Stomach (tissue), 9 donors: ENCODE results near the gene AP2S1. TPM values are rescaled to one million over a fixed set of nuclear protein-coding genes. Genes with fewer than 3 reads are reported as not detected.
A peak's percentile ranks its signal among the peaks of the same experiment; 100 is the strongest.

Source experiments
- DNase-seq, 2 donors: peaks; one replicate each; pipeline versions ENCODE4 v3.0.0 to v3.0.0-alpha.2; 2013 to 2019
- H3K27ac ChIP-seq, 5 donors: fragments of 200-600 bp in 4 of 5; sonication (generic) in 4 of 5; one replicate each; pipeline ENCODE4 v1.5.1; 2013 to 2019; ENCODE audit warnings: mild to moderate bottlenecking in 1 of 5, moderate library complexity in 1 of 5
- H3K27me3 ChIP-seq, 3 donors: fragments of 200-600 bp; sonication (generic); one replicate each; pipeline ENCODE4 v1.5.1; 2017 to 2019; ENCODE audit warnings: mixed run types in 1 of 3
- H3K36me3 ChIP-seq, 4 donors: fragments of 200-600 bp; sonication (generic); 1 replicate in 3 of 4; 2 replicates in 1 of 4; pipeline ENCODE4 v1.5.1; 2016 to 2019
- H3K4me1 ChIP-seq, 4 donors: fragments of 200-600 bp; sonication (generic); one replicate each; pipeline ENCODE4 v1.5.1; 2016 to 2019
- H3K4me3 ChIP-seq, 4 donors: fragments of 200-600 bp; sonication (generic) in 3 of 4; one replicate each; pipeline ENCODE4 v1.5.1; 2016 to 2019; ENCODE audit warnings: mild to moderate bottlenecking in 1 of 4
- H3K9me3 ChIP-seq, 4 donors: fragments of 200-600 bp; sonication (generic); one replicate each; pipeline ENCODE4 v1.5.1; 2016 to 2019
- EP300 ChIP-seq: sonication (generic); formaldehyde crosslinking; IDR thresholded peaks from one replicate; pipeline ENCODE4 v1.6.1; 2017; ENCODE audit warnings: antibody characterized with exemption
- POLR2A ChIP-seq, 4 donors: fragments of 450-650 bp; IDR thresholded peaks; one replicate each; pipeline ENCODE4 v1.6.1; 2016; ENCODE audit warnings: antibody characterized with exemption in 4 of 4, control low read depth in 2 of 4, mild to moderate bottlenecking in 1 of 4, moderate library complexity in 1 of 4
- POLR2AphosphoS5 ChIP-seq, 3 donors: sonication (generic); formaldehyde crosslinking; IDR thresholded peaks; one replicate each; pipeline ENCODE4 v1.6.1; 2016; ENCODE audit warnings: antibody characterized with exemption in 3 of 3
- WGBS, 5 donors: extraction: QIAGEN DNeasy Blood & Tissue Kit in 3 of 5; methylation state at CpG; one replicate each; pipeline versions ENCODE4 v1.1.5 to v1.1.7; 2013 to 2018; 5-methylcytosine and 5-hydroxymethylcytosine counted together
- intact Hi-C: fragments of 100-400 bp; cut with DNase I; formaldehyde crosslinking; loops from one replicate; pipeline ENCODE4 v1.15.1; 2023; ENCODE audit warnings: low total_unique reads
- polyA plus RNA-seq, 3 donors: library from polyadenylated mRNA; stranded (reverse); fragments of 200-250 nt; gene quantifications; one replicate each; pipeline ENCODE4 v1.2.3, GENCODE V29; 2013
- total RNA-seq, 5 donors: library from RNA; depleted of rRNA; stranded (reverse); fragments of >200 nt; gene quantifications; one replicate each; pipeline versions ENCODE4 v1.1.0 to v1.2.3, GENCODE V29; 2014 to 2016
- TF ChIP-seq, protein P1 (sequence below), 7 experiments: fragments of 450-650 bp in 4 of 7; fragments of 200-600 bp in 3 of 7; sonication (generic) in 3 of 7; IDR thresholded peaks; one replicate each; pipeline ENCODE4 v1.5.1; 2016 to 2019; ENCODE audit warnings: antibody characterized with exemption in 7 of 7, control low read depth in 2 of 7, mild to moderate bottlenecking in 1 of 7
- donor health status: healthy with polysubstance abuse.
- donor health status: Bipolar disorder and iron deficiency.
- donor health status: healthy.

Gene AP2S1
- total and polyA plus RNA-seq, 8 donors: 4.9 to 191 (median 96.1) TPM

DNA sequence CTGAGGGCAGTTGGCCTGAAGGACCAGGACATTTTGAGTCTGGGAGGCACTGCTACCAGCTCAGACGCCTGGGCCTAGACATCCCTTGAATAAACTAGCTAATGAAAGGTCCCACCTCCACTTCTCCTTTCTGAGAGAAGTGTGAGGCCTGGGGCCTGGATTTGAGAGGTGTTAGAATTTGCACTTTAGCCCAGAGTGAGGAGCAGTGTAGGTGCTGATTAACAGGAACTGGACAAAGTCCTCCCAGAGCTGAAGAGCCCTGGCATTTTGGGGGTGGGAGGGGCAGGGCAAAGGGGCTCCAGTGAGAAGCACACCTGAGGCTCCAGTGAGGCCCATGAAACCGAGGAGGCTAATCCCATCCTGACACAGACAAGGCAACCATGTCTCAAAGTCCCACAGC lies 47.1 kb downstream of the AP2S1 start:
- H3K4me1 ChIP-seq: no peaks in the 10 kb centered on the region
- no peak for DNase-seq
- intact Hi-C loops: no loop called here
- no peak overlapping the region for H3K4me3 ChIP-seq
- H3K9me3 ChIP-seq: no peaks in the 10 kb centered on the region
- 42 to 58% (median 53%) methylated on average over 2 of the region's 2 CpGs for WGBS, 5 donors
- H3K27ac ChIP-seq: no peak overlapping the region
- H3K27me3 ChIP-seq: no peaks in the 10 kb centered on the region
- H3K36me3 ChIP-seq: no peaks in the 10 kb centered on the region
- TF ChIP-seq, protein P1, sequence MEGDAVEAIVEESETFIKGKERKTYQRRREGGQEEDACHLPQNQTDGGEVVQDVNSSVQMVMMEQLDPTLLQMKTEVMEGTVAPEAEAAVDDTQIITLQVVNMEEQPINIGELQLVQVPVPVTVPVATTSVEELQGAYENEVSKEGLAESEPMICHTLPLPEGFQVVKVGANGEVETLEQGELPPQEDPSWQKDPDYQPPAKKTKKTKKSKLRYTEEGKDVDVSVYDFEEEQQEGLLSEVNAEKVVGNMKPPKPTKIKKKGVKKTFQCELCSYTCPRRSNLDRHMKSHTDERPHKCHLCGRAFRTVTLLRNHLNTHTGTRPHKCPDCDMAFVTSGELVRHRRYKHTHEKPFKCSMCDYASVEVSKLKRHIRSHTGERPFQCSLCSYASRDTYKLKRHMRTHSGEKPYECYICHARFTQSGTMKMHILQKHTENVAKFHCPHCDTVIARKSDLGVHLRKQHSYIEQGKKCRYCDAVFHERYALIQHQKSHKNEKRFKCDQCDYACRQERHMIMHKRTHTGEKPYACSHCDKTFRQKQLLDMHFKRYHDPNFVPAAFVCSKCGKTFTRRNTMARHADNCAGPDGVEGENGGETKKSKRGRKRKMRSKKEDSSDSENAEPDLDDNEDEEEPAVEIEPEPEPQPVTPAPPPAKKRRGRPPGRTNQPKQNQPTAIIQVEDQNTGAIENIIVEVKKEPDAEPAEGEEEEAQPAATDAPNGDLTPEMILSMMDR (IDR thresholded peaks at IDR 0.05): no peak
- TF ChIP-seq EP300: no peak
- TF ChIP-seq POLR2AphosphoS5 (IDR thresholded peaks at IDR 0.05): no peak
- no peak for TF ChIP-seq POLR2A (IDR thresholded peaks at IDR 0.05)

DNA sequence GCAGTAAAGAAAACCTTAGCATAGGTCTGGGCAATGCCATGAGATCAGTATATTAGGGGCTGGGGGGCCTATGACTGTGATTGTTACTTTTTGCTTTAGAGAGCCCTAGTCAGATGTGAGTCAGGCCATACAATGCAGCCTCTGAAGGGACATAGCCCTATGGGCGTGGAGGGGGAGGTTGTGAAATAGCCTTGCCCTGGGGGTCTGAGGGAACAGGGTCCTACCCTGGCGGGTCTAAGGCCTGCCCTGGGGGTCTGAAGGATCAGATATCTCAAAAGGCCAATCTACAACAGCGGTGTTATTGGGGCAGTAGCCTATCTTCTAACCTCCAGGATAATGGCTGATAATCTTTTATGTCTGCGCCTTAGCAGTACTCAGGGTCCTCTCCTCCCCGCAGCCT lies 48.5 kb downstream of the AP2S1 start:
- WGBS, 5 donors: 92 to 95% (median 93%) methylated on average over 5 of the region's 5 CpGs
- Histone ChIP-seq H3K4me1 (no peaks in the 10 kb centered on the region), H3K9me3 (no peaks in the 10 kb centered on the region), H3K27ac (no peak overlapping the region), H3K27me3 (no peaks in the 10 kb centered on the region), H3K36me3 (no peaks in the 10 kb centered on the region), H3K4me3 (no peak overlapping the region)
- intact Hi-C loops: no loop called here
- TF ChIP-seq, protein P1 (IDR thresholded peaks at IDR 0.05): no peak
- no peak for TF ChIP-seq POLR2A (IDR thresholded peaks at IDR 0.05)
- no peak for TF ChIP-seq POLR2AphosphoS5 (IDR thresholded peaks at IDR 0.05)
- TF ChIP-seq EP300: no peak
- no peak for DNase-seq

DNA sequence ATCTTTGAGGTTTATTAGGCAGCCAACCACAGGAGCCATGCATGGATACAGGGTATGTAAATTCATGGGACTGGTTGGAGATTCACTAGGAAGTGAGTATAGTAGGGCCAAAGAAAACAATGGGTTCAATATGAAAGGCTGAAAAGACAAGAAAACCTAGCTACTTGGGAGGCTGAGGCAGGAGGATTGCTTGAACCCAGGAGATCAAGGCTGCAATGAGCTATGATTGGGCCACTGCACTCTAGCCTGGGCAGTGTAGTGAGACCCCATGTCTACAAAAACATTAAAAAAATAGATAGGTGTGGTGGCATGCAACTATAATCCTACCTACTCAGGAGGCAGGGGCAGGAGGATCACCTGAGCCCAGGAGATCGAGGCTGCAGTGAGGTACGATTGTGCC lies 51.9 kb downstream of the AP2S1 start:
- H3K36me3 ChIP-seq: no peaks in the 10 kb centered on the region
- DNase-seq: no peak
- intact Hi-C loops: no loop called here
- H3K27ac ChIP-seq: no peak overlapping the region
- H3K4me1 ChIP-seq: peaks cover 0 to 8% (median 6%) of the 10 kb centered on the region in 4 donors
- TF ChIP-seq EP300: no peak
- no peak for TF ChIP-seq POLR2A (IDR thresholded peaks at IDR 0.05)
- WGBS, 5 donors: 97 to 100% (median 98%) methylated on average over 2 of the region's 2 CpGs
- no peak overlapping the region for H3K4me3 ChIP-seq
- H3K27me3 ChIP-seq: no peaks in the 10 kb centered on the region
- H3K9me3 ChIP-seq: no peaks in the 10 kb centered on the region

DNA sequence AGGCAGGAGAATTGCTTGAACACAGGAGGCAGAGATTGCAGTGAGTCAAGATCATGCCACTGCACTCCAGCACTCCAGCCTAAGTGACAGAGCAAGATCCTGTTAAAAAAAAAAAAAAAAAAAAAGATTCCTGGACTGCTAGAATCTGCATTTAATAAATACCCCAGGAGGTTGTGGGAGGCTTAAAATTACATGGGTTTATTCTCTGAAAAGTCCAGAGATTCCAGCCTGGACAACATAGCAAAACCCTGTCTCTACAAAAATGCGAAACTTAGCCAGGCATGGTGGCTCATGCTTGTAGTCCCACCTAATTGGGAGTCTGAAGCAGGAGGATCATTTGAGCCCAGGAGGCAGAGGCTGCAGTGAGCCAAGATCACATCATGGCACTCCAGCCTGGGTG lies 52.8 kb downstream of the AP2S1 start:
- intact Hi-C loops: no loop called here
- 96 to 100% (median 98%) methylated on average over 1 of the region's 1 CpG for WGBS, 5 donors
- no peaks in the 10 kb centered on the region for H3K36me3 ChIP-seq
- H3K9me3 ChIP-seq: no peaks in the 10 kb centered on the region
- H3K4me1 ChIP-seq: peaks cover 0 to 8% (median 6%) of the 10 kb centered on the region in 4 donors
- H3K27me3 ChIP-seq: no peaks in the 10 kb centered on the region
- no peak for DNase-seq
- TF ChIP-seq, protein P1 (IDR thresholded peaks at IDR 0.05): no peak
- TF ChIP-seq POLR2AphosphoS5 (IDR thresholded peaks at IDR 0.05): no peak
- TF ChIP-seq POLR2A (IDR thresholded peaks at IDR 0.05): no peak
- TF ChIP-seq EP300: no peak
- H3K27ac ChIP-seq: no peak overlapping the region
- H3K4me3 ChIP-seq: no peak overlapping the region

DNA sequence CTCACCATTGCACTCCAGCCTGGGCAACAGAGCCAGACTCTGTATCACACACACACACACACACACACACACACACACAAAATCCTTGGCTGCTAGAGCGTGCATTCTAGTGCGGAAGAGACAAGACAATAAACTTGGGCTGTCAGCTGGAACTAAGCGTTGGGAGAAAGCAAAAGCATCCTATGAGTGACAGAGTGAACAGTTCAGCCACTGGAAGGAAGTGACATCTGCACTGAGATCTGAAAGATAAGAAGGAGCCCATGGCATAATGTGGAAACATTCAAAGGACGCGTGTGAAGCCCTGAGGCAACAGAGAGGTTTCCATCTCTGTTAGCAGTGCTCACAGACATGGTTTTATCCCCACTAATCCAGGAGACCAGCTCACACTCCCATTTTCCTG lies 58.7 kb downstream of the AP2S1 start:
- Histone ChIP-seq H3K9me3 (no peaks in the 10 kb centered on the region), H3K27ac (peak overlapping the region in 1 of 5 donors; percentile 20), H3K36me3 (no peaks in the 10 kb centered on the region), H3K27me3 (no peaks in the 10 kb centered on the region), H3K4me3 (no peak overlapping the region), H3K4me1 (peaks cover 4 to 28% (median 18%) of the 10 kb centered on the region in 4 donors)
- intact Hi-C loops: no loop called here
- TF ChIP-seq POLR2AphosphoS5 (IDR thresholded peaks at IDR 0.05) (no peak), EP300 (no peak), POLR2A (IDR thresholded peaks at IDR 0.05) (no peak)
- TF ChIP-seq, protein P1 (IDR thresholded peaks at IDR 0.05): no peak
- DNase-seq: peak in 1 of 2 donors; percentile 51
- 57 to 78% (median 67%) methylated on average over 5 of the region's 5 CpGs for WGBS, 5 donors
